Testis (tissue), 2 donors: ENCODE results near the gene C6orf58.

Source experiments
- POLR2A ChIP-seq: fragments of 450-650 bp; IDR thresholded peaks from one replicate; pipeline ENCODE4 v1.6.1; 2017; ENCODE audit warnings: antibody characterized with exemption, mild to moderate bottlenecking, moderate library complexity
- TF ChIP-seq, protein P1 (sequence below), 3 experiments: fragments of 450-650 bp in 2 of 3; fragments of 200-600 bp in 1 of 3; sonication (generic) in 1 of 3; IDR thresholded peaks; one replicate each; pipeline ENCODE4 v1.5.1; 2016 to 2019; ENCODE audit warnings: antibody characterized with exemption in 3 of 3, mild to moderate bottlenecking in 2 of 3, moderate library complexity in 1 of 3

- TF ChIP-seq, protein P1, sequence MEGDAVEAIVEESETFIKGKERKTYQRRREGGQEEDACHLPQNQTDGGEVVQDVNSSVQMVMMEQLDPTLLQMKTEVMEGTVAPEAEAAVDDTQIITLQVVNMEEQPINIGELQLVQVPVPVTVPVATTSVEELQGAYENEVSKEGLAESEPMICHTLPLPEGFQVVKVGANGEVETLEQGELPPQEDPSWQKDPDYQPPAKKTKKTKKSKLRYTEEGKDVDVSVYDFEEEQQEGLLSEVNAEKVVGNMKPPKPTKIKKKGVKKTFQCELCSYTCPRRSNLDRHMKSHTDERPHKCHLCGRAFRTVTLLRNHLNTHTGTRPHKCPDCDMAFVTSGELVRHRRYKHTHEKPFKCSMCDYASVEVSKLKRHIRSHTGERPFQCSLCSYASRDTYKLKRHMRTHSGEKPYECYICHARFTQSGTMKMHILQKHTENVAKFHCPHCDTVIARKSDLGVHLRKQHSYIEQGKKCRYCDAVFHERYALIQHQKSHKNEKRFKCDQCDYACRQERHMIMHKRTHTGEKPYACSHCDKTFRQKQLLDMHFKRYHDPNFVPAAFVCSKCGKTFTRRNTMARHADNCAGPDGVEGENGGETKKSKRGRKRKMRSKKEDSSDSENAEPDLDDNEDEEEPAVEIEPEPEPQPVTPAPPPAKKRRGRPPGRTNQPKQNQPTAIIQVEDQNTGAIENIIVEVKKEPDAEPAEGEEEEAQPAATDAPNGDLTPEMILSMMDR (IDR thresholded peaks at IDR 0.05) = no peak
- TF ChIP-seq POLR2A = no peak
Measured at GRCh38 chr6:127566651-127567050, 10.3 kb upstream of the C6orf58 start.
